Omental fat pad (tissue), 4 donors: ENCODE results near the gene TOB2. TPM values are rescaled to one million over a fixed set of nuclear protein-coding genes. Genes with fewer than 3 reads are reported as not detected.
"Not testable (repeated sequence)": the region's sequence is repeated elsewhere in the genome, so short reads cannot be mapped to it uniquely, and the experiment has no call there.

ENCODE experiments used
- ATAC-seq: fragments of 150-250 bp; one replicate; pipeline ENCODE4 v1.9.1; 2016; ENCODE audit warnings: mild to moderate bottlenecking, moderate library complexity; ENCODE audit not compliant: low FRiP score
- DNase-seq: peaks from one replicate; pipeline ENCODE4 v3.0.0-alpha.2; 2019; ENCODE audit warnings: low spot score
- total RNA-seq, 4 donors: library from RNA; depleted of rRNA; stranded (reverse); fragments of >200 nt; gene quantifications; one replicate each; pipeline ENCODE4 v1.1.0, GENCODE V29; 2016
- TF ChIP-seq, protein P1 (sequence below), 3 donors: fragments of 450-650 bp; IDR thresholded peaks; one replicate each; pipeline ENCODE4 v1.5.1; 2016 to 2017; ENCODE audit warnings: antibody characterized with exemption in 3 of 3, mild to moderate bottlenecking in 3 of 3, moderate library complexity in 2 of 3

TOB2 gene
- total RNA-seq, 4 donors from 2014 or later, result 59.4 to 111 (median 64.1) TPM

DNA sequence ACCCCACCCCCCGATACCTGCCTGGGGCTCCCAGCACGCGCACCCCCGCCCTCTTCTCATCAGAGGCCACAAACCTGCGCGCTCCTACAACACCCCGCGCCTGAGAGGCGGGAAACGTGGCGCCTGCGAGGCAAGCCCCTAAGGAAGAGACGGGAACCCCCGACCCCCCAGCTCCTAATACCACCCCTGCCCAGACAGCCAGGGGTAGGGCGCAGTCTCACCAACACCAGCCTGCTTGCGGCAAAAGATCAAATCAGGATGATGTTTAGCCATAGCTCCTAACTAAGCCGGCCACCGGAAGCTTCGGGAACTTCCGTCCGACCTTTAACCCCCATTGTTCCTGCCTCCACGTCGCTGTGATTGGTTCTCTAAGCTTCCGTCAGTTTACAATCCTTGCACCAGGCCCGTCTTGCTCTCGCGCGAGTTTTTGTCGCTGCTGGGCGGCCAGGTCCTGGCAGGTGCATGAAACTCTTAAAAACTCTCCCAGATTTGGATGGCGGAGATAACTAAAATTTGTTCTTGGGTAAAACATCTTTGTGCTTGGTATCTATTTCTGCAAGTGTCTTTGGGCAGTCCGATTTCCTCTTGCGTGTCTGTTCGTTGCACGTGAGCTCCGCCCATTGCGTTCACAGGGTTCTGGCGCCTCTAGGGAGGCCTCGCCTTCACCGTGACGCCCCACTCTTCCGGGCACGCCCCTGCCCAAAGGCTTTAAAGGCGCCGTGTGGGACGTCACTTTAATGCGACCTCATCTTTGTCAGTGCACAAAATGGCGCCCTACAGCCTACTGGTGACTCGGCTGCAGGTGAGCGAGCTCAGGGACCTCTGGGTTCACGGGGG lies 22.0 kb upstream of the TOB2 start, which contains the start of the genes ACO2 and PHF5A:
ACO2 (plus strand) TSS at position 737 of the 837 bp plus-strand sequence; CDS start at position 767, 30 bp downstream.
PHF5A (minus strand) TSS at position 312 of the 837 bp plus-strand sequence; CDS start at position 273, 39 bp downstream.
- DNase-seq, result peak; percentile 97
- TF ChIP-seq, protein P1, sequence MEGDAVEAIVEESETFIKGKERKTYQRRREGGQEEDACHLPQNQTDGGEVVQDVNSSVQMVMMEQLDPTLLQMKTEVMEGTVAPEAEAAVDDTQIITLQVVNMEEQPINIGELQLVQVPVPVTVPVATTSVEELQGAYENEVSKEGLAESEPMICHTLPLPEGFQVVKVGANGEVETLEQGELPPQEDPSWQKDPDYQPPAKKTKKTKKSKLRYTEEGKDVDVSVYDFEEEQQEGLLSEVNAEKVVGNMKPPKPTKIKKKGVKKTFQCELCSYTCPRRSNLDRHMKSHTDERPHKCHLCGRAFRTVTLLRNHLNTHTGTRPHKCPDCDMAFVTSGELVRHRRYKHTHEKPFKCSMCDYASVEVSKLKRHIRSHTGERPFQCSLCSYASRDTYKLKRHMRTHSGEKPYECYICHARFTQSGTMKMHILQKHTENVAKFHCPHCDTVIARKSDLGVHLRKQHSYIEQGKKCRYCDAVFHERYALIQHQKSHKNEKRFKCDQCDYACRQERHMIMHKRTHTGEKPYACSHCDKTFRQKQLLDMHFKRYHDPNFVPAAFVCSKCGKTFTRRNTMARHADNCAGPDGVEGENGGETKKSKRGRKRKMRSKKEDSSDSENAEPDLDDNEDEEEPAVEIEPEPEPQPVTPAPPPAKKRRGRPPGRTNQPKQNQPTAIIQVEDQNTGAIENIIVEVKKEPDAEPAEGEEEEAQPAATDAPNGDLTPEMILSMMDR (IDR thresholded peaks at IDR 0.05), result no peak
- ATAC-seq, result peak; percentile 99

DNA sequence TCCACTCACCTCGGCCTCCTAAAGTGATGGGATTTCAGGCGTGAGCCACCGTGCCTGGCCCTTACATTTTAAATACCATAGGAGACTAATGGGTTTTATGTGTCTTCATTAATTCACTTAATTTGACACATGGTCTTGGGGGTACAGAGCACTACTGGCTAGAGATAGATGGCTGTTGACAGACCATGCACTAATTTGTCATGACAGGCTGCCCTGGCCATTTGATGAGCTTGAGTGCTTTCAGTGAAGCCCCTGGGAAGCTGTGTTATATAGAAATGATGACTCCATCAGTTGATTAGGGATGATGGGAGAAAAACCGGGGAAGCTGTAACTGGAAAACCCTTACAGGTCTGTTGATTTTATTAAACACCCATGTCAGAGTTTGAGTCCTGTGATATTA lies 15.3 kb upstream of the TOB2 start:
- DNase-seq, result no peak
- ATAC-seq, result no peak

DNA sequence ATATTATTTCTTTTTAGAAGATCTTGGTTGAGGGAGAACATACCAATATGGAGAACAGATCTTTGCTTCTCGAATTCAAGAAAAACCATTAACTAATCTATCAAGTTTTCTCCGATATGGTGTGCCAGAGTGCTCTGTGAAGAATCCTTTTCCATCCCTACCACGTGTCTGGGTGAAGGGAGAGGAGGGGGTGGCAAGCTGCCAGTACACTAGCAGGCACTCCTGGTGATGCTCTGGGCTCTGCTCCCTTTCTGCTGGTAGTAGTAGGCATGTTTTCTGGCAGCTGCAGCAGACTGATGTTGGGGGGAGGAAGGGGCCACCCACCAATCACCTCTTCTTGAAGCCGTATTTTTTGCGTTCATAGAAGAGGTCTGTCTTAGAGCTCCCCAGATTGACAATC lies 13.5 kb upstream of the TOB2 start:
- not testable (repeated sequence) for ATAC-seq, DNase-seq

More for the DNA sequence above, 15.3 kb upstream of the TOB2 start:
- TF ChIP-seq, protein P1 (IDR thresholded peaks at IDR 0.05), result no peak

- DNase-seq (no peak), ATAC-seq (no peak)
- TF ChIP-seq, protein P1 (IDR thresholded peaks at IDR 0.05), result no peak
Measured at GRCh38 chr22:41459431-41459830, 12.8 kb upstream of the TOB2 start.

DNA sequence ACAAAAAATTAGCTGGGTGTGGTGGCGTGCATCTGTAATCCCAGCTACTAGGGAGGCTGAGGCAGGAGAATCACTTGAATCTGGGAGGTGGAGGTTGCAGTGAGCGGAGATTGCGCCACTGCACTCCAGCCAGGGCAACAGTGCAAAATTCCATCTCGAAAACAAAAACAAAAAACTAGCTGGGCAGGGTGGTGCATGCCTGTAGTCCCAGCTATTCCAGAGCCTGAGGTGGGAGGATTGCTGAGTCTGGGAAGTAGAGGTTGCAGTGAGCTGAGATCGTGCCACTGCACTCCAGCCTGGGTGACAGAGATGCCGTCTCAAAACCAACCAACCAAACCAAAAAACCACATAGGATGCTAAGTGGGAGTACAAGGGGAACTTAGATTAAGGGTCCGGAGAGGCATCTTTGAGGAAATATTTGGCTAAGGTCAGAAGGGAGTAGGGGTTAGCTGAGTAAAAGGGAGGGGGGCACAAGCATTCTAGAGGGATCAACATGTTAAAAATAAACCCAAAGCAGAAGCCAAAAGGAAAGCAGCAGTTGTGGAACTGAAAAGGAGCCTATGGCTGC lies 11.6 kb upstream of the TOB2 start:
- TF ChIP-seq, protein P1 (IDR thresholded peaks at IDR 0.05), result no peak
- ATAC-seq (no peak), DNase-seq (no peak)

GRCh38 chr22:41448189-41448808 lies 1.7 kb upstream of the TOB2 start:
- ATAC-seq (peak; percentile 74), DNase-seq (peak; percentile 76)
- TF ChIP-seq, protein P1 (IDR thresholded peaks at IDR 0.05), result no peak

- TF ChIP-seq, protein P1 (IDR thresholded peaks at IDR 0.05), result no peak
- DNase-seq (peak; percentile 27), ATAC-seq (peak; percentile 5)
Measured at GRCh38 chr22:41447435-41448188, 1.0 kb upstream of the TOB2 start.
